ENCODE data around the gene NEK3. TPM values are rescaled to one million over a fixed set of nuclear protein-coding genes. Genes with fewer than 3 reads are reported as not detected.

NEK3 gene
- total RNA-seq, 4 donors from 2014 or later = 14.1 to 47.8 (median 21.8) TPM

- TF ChIP-seq CTCF (IDR thresholded peaks at IDR 0.05; ENCODE audit: low read depth) = no peak
These were observed 703 bp downstream of the NEK3 start for GRCh38 chr13:52158629-52159158.

GRCh38 chr13:52156724-52157261 lies 2.6 kb downstream of the NEK3 start:
- no peak for TF ChIP-seq CTCF (IDR thresholded peaks at IDR 0.05; ENCODE audit: low read depth)

- TF ChIP-seq CTCF (IDR thresholded peaks at IDR 0.05; ENCODE audit: low read depth) = no peak
These were observed 4.2 kb downstream of the NEK3 start for GRCh38 chr13:52155177-52155576.

- no peak for TF ChIP-seq CTCF (IDR thresholded peaks at IDR 0.05; ENCODE audit: low read depth)
These were observed 12.2 kb downstream of the NEK3 start for GRCh38 chr13:52147225-52147624.

- TF ChIP-seq CTCF (IDR thresholded peaks at IDR 0.05; ENCODE audit: low read depth) = no peak
These were observed 18.1 kb downstream of the NEK3 start for GRCh38 chr13:52141299-52141698.

- TF ChIP-seq CTCF (IDR thresholded peaks at IDR 0.05; ENCODE audit: low read depth) = no peak
These were observed 21.9 kb downstream of the NEK3 start for GRCh38 chr13:52137489-52137888.

- TF ChIP-seq CTCF (IDR thresholded peaks at IDR 0.05; ENCODE audit: low read depth) = no peak
These were observed 22.6 kb downstream of the NEK3 start for GRCh38 chr13:52136763-52137162.

Measured in subcutaneous adipose tissue (tissue), 4 donors.